H9 (cell line): ENCODE data around the gene MND1. TPM values are rescaled to one million over a fixed set of nuclear protein-coding genes. Genes with fewer than 3 reads are reported as not detected.

Source experiments
- DNase-seq: peaks from one replicate; pipeline ENCODE4 v3.0.0-alpha.2; 2017
- H2AFZ ChIP-seq: one replicate; pipeline ENCODE4 v1.6.1; 2013; ENCODE audit warnings: mild to moderate bottlenecking, low read length, control low read depth, moderate library complexity
- H2AK5ac ChIP-seq: 2 replicates; pipeline ENCODE4 v1.6.1; 2013; ENCODE audit warnings: low read length, control low read depth, mixed read lengths; ENCODE audit not compliant: insufficient read length
- H2BK120ac ChIP-seq: one replicate; pipeline ENCODE4 v1.6.1; 2013; ENCODE audit warnings: low read depth, mild to moderate bottlenecking, low read length, control low read depth, inconsistent platforms; ENCODE audit not compliant: poor library complexity, severe bottlenecking
- H2BK12ac ChIP-seq: 2 replicates; pipeline ENCODE4 v1.6.1; 2013; ENCODE audit warnings: low read length, control low read depth, mixed read lengths, low read depth; ENCODE audit not compliant: insufficient read length
- H2BK15ac ChIP-seq: 2 replicates; pipeline ENCODE4 v1.6.1; 2013; ENCODE audit warnings: low read depth, low read length, control low read depth
- H2BK20ac ChIP-seq: one replicate; pipeline ENCODE4 v1.6.1; 2013; ENCODE audit warnings: low read depth, mild to moderate bottlenecking, low read length, control low read depth, inconsistent platforms; ENCODE audit not compliant: poor library complexity, severe bottlenecking
- H2BK5ac ChIP-seq: 2 replicates; pipeline ENCODE4 v1.6.1; 2013; ENCODE audit warnings: low read length, control low read depth, mixed read lengths; ENCODE audit not compliant: insufficient read length
- H3K14ac ChIP-seq: 2 replicates; pipeline ENCODE4 v1.6.1; 2013; ENCODE audit warnings: low read length, control low read depth; ENCODE audit not compliant: insufficient read depth
- H3K18ac ChIP-seq: 2 replicates; pipeline ENCODE4 v1.6.1; 2013; ENCODE audit warnings: low read depth, mild to moderate bottlenecking, mixed read lengths, low read length, control low read depth; ENCODE audit not compliant: insufficient read length
- H3K23ac ChIP-seq: 2 replicates; pipeline ENCODE4 v1.6.1; 2013; ENCODE audit warnings: low read length, control low read depth, mixed read lengths, low read depth; ENCODE audit not compliant: insufficient read length
- H3K23me2 ChIP-seq: 2 replicates; pipeline ENCODE4 v1.6.1; 2013; ENCODE audit warnings: low read depth, mild to moderate bottlenecking, mixed read lengths, low read length, control low read depth; ENCODE audit not compliant: insufficient read length, poor library complexity, severe bottlenecking
- H3K27ac ChIP-seq: 2 replicates; pipeline ENCODE4 v1.5.1; 2013; ENCODE audit warnings: low read length, control low read depth, mixed read lengths, low read depth; ENCODE audit not compliant: insufficient read length
- H3K27me3 ChIP-seq: 2 replicates; pipeline ENCODE4 v1.6.1; 2013; ENCODE audit warnings: low read length, control low read depth, inconsistent platforms; ENCODE audit not compliant: insufficient read depth
- H3K4ac ChIP-seq: 2 replicates; pipeline ENCODE4 v1.6.1; 2013; ENCODE audit warnings: low read depth, mild to moderate bottlenecking, control low read depth, inconsistent platforms, low read length, moderate library complexity
- H3K4me1 ChIP-seq: 2 replicates; pipeline ENCODE4 v1.6.1; 2013; ENCODE audit warnings: low read length, control low read depth, inconsistent platforms; ENCODE audit not compliant: insufficient read depth
- H3K4me2 ChIP-seq: 2 replicates; pipeline ENCODE4 v1.6.1; 2013; ENCODE audit warnings: low read length, control low read depth, mixed read lengths; ENCODE audit not compliant: insufficient read length, insufficient read depth
- H3K56ac ChIP-seq: 2 replicates; pipeline ENCODE4 v1.6.1; 2013; ENCODE audit warnings: low read depth, mild to moderate bottlenecking, mixed read lengths, low read length, control low read depth; ENCODE audit not compliant: insufficient read length
- H3K79me1 ChIP-seq: 2 replicates; pipeline ENCODE4 v1.6.1; 2013; ENCODE audit warnings: low read depth, mild to moderate bottlenecking, moderate library complexity, low read length, control low read depth, inconsistent platforms; ENCODE audit not compliant: insufficient read depth, poor library complexity, severe bottlenecking
- H3K79me2 ChIP-seq: 2 replicates; pipeline ENCODE4 v1.6.1; 2013; ENCODE audit warnings: low read length, control low read depth, inconsistent platforms; ENCODE audit not compliant: insufficient read depth
- H3K9ac ChIP-seq: 2 replicates; pipeline ENCODE4 v1.6.1; 2013; ENCODE audit warnings: low read length, control low read depth, mixed read lengths; ENCODE audit not compliant: insufficient read length; ENCODE audit errors: extremely low read depth
- H3K9me3 ChIP-seq: one replicate; pipeline ENCODE4 v1.6.1; 2013; ENCODE audit warnings: low read depth, low read length, inconsistent platforms; ENCODE audit not compliant: control insufficient read depth
- H3T11ph ChIP-seq: one replicate; pipeline ENCODE4 v1.6.1; 2013; ENCODE audit warnings: mild to moderate bottlenecking, low read length, control low read depth, inconsistent platforms
- H4K20me1 ChIP-seq: one replicate; pipeline ENCODE4 v1.6.1; 2013; ENCODE audit not compliant: control insufficient read depth, insufficient read length, insufficient read depth
- H4K5ac ChIP-seq: 2 replicates; pipeline ENCODE4 v1.6.1; 2013; ENCODE audit warnings: low read depth, mild to moderate bottlenecking, mixed read lengths, low read length, control low read depth; ENCODE audit not compliant: insufficient read length
- H4K8ac ChIP-seq: replicated peaks from 2 replicates; pipeline ENCODE4 v1.6.1; 2013; ENCODE audit warnings: low read length, control low read depth, mixed read lengths, low read depth; ENCODE audit not compliant: insufficient read length
- H4K91ac ChIP-seq: 2 replicates; pipeline ENCODE4 v1.6.1; 2013; ENCODE audit warnings: low read depth, mild to moderate bottlenecking, moderate library complexity, mixed read lengths, low read length, control low read depth; ENCODE audit not compliant: insufficient read length
- H3K27ac Mint-ChIP-seq, 3 experiments: 2 replicates in 2 of 3; 3 replicates in 1 of 3; pipeline ENCODE4 v1.8.0; 2020 to 2021; ENCODE audit warnings: mixed read lengths in 3 of 3, mild to moderate bottlenecking in 1 of 3, moderate library complexity in 1 of 3
- H3K27me3 Mint-ChIP-seq: 2 replicates; pipeline ENCODE4 v1.8.0; 2021; ENCODE audit warnings: low read depth, mild to moderate bottlenecking, moderate library complexity, mixed read lengths
- H3K36me3 Mint-ChIP-seq, 3 experiments: 2 replicates in 2 of 3; 3 replicates in 1 of 3; pipeline ENCODE4 v1.8.0; 2020 to 2021; ENCODE audit warnings: low read depth in 3 of 3, mixed read lengths in 3 of 3; ENCODE audit not compliant: insufficient read depth in 1 of 3
- H3K4me1 Mint-ChIP-seq, 2 experiments: 2 replicates each; pipeline ENCODE4 v1.8.0; 2020; ENCODE audit warnings: mixed read lengths in 2 of 2
- H3K4me3 Mint-ChIP-seq, 2 experiments: 2 replicates in 1 of 2; 3 replicates in 1 of 2; pipeline ENCODE4 v1.8.0; 2020 to 2021; ENCODE audit warnings: mild to moderate bottlenecking in 2 of 2, mixed read lengths in 2 of 2, moderate library complexity in 1 of 2
- H3K9me3 Mint-ChIP-seq, 2 experiments: 2 replicates in 1 of 2; 3 replicates in 1 of 2; pipeline ENCODE4 v1.8.0; 2020; ENCODE audit warnings: mild to moderate bottlenecking in 2 of 2, mixed read lengths in 2 of 2, moderate library complexity in 1 of 2
- CTCF ChIP-seq: fragments of 200-600 bp; sonication (generic); conservative IDR thresholded peaks from 3 replicates; pipeline ENCODE4 v1.8.0; 2021; ENCODE audit warnings: antibody characterized with exemption, mild to moderate bottlenecking
- WGBS: extraction: QIAGEN DNeasy Blood & Tissue Kit; methylation state at CpG from one replicate; pipeline ENCODE4 v1.1.7; 2013; ENCODE audit warnings: missing lambda C conversion rate, low lambda C conversion rate, mixed read lengths; ENCODE audit not compliant: insufficient read length; ENCODE audit errors: extremely low coverage; 5-methylcytosine and 5-hydroxymethylcytosine counted together
- total RNA-seq: library from RNA; stranded (reverse); gene quantifications from 2 replicates; pipeline ENCODE4 v1.2.1, GENCODE V29; 2021

Gene MND1
- total RNA-seq, 1 experiment from 2014 or later = 21.0 TPM

DNA sequence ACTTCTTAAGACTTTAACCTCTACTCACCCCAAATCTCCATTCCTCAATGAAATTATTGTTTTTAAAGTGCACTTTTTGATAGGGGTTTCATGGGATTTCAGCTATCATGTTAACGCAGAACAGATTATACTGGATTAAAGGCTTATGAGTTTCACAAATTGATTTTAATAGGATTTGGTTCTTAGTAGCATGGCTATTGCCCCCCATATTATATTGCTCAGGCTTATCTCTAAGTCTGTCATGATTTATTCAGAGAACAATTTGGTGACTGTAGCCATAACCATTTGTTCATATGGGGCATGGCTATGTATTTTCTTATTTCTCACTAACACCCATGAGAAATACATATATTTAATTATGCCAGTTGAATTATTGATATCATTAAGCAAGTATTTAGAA is 57.0 kb downstream of the MND1 start:
- Histone ChIP-seq H4K20me1 (no peaks in the 10 kb centered on the region), H3K4me2 (no peak overlapping the region), H2BK20ac (no peak overlapping the region), H2BK15ac (no peak overlapping the region), H2AFZ (no peak overlapping the region), H3K14ac (no peak overlapping the region), H3K23me2 (no peaks in the 10 kb centered on the region), H3T11ph (no peak overlapping the region), H3K27ac (no peak overlapping the region), H2AK5ac (no peak overlapping the region), H3K56ac (no peak overlapping the region), H4K5ac (no peak overlapping the region), H2BK12ac (no peak overlapping the region), H3K9ac (no peak overlapping the region), H4K8ac (no peak overlapping the region), H3K23ac (no peak overlapping the region), H3K4ac (no peak overlapping the region), H2BK120ac (no peak overlapping the region), H2BK5ac (no peak overlapping the region), H3K79me1 (no peaks in the 10 kb centered on the region), H3K4me1 (no peaks in the 10 kb centered on the region), H3K79me2 (no peaks in the 10 kb centered on the region), H3K27me3 (no peaks in the 10 kb centered on the region), H3K9me3 (no peaks in the 10 kb centered on the region), H4K91ac (no peak overlapping the region), H3K18ac (no peak overlapping the region)
- no CpG with 5 or more reads among the region's 1 CpG for WGBS
- Mint-ChIP-seq H3K27me3 (no peaks in the 10 kb centered on the region), H3K27ac (no peak overlapping the region), H3K4me3 (no peak overlapping the region), H3K36me3 (peaks cover 21 to 32% (median 23%) of the 10 kb centered on the region in 3 experiments), H3K4me1 (0 out of 4 replicates have a peak, but pooled peaks cover 0 to under 1% of the 10 kb centered on the region in 2 experiments), H3K9me3 (peaks cover 10 to 14% of the 10 kb centered on the region in 2 experiments)
- no peak for TF ChIP-seq CTCF
- no peak for DNase-seq
